ENCODE measurements around the gene SRPRB.

Gene SRPRB

GRCh38 chr3:133859381-133860234 is 54.0 kb downstream of the SRPRB start:
- Histone ChIP-seq H3K4me3 (no peak overlapping the region), H3K27ac (no peak overlapping the region)

GRCh38 chr3:133860519-133860918 is 54.9 kb downstream of the SRPRB start:
- Histone ChIP-seq H3K4me3 (no peak overlapping the region), H3K27ac (no peak overlapping the region)

GRCh38 chr3:133862161-133862560 is 56.5 kb downstream of the SRPRB start:
- H3K27ac ChIP-seq: no peak overlapping the region
- H3K4me3 ChIP-seq: no peak overlapping the region

- Histone ChIP-seq H3K4me3 (no peak overlapping the region), H3K27ac (no peak overlapping the region)
Measured at GRCh38 chr3:133863911-133864310, 58.3 kb downstream of the SRPRB start.

GRCh38 chr3:133864616-133865015 is 59.0 kb downstream of the SRPRB start:
- no peak overlapping the region for H3K4me3 ChIP-seq
- H3K27ac ChIP-seq: no peak overlapping the region

GRCh38 chr3:133865136-133865855 is 59.7 kb downstream of the SRPRB start:
- Histone ChIP-seq H3K4me3 (no peak overlapping the region), H3K27ac (no peak overlapping the region)

- Histone ChIP-seq H3K4me3 (no peak overlapping the region), H3K27ac (no peak overlapping the region)
Measured at GRCh38 chr3:133866141-133866540, 60.5 kb downstream of the SRPRB start.

- H3K27ac ChIP-seq: no peak overlapping the region
Measured at GRCh38 chr3:133868186-133868585, 62.6 kb downstream of the SRPRB start.

GRCh38 chr3:133868758-133869475 is 63.3 kb downstream of the SRPRB start:
- no peak overlapping the region for H3K27ac ChIP-seq
- H3K4me3 ChIP-seq: no peak overlapping the region

More at GRCh38 chr3:133868186-133868585, 62.6 kb downstream of the SRPRB start:
- H3K4me3 ChIP-seq: no peak overlapping the region

- Histone ChIP-seq H3K4me3 (no peak overlapping the region), H3K27ac (no peak overlapping the region)
Measured at GRCh38 chr3:133869586-133869985, 64.0 kb downstream of the SRPRB start.

GRCh38 chr3:133870822-133871221 is 65.2 kb downstream of the SRPRB start:
- no peak overlapping the region for H3K27ac ChIP-seq
- no peak overlapping the region for H3K4me3 ChIP-seq

All from skin epidermis (tissue), 12 donors.